ENCODE measurements around the gene PDZD2. TPM values are rescaled to one million over a fixed set of nuclear protein-coding genes. Genes with fewer than 3 reads are reported as not detected.

PDZD2 gene
- total RNA-seq, 1 donor from 2014 or later, result 42.7 TPM

DNA sequence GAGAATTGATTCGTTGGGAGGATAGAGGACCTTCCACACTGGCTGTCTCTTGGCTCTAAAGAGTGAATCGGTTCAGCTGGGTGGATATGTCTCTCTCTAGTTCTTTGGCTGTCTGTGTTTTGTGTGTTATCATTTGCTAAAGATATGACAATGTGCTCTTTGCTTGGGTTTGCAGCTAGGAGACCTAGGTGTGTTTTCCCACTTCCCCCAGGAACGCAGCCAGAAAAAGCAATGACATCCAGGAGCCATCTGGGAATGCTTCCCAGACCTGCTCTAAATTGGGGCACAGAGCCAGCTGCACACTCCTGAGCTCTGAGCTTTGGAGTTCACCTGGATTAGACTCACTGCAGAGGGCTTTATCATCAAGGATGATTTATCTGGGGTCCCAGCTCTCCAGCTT lies 12.8 kb upstream of the PDZD2 start:
- Histone ChIP-seq H3K27ac (no peak overlapping the region), H3K36me3 (no peaks in the 10 kb centered on the region), H3K9me3 (no peaks in the 10 kb centered on the region), H3K4me3 (no peak overlapping the region), H3K27me3 (no peaks in the 10 kb centered on the region), H3K4me1 (no peaks in the 10 kb centered on the region)
- intact Hi-C loops (cut with DNase I), result no loop called here
- DNase-seq (ENCODE audit: extremely low spot score in 2 of 2), result no peak
- TF ChIP-seq, protein P1, sequence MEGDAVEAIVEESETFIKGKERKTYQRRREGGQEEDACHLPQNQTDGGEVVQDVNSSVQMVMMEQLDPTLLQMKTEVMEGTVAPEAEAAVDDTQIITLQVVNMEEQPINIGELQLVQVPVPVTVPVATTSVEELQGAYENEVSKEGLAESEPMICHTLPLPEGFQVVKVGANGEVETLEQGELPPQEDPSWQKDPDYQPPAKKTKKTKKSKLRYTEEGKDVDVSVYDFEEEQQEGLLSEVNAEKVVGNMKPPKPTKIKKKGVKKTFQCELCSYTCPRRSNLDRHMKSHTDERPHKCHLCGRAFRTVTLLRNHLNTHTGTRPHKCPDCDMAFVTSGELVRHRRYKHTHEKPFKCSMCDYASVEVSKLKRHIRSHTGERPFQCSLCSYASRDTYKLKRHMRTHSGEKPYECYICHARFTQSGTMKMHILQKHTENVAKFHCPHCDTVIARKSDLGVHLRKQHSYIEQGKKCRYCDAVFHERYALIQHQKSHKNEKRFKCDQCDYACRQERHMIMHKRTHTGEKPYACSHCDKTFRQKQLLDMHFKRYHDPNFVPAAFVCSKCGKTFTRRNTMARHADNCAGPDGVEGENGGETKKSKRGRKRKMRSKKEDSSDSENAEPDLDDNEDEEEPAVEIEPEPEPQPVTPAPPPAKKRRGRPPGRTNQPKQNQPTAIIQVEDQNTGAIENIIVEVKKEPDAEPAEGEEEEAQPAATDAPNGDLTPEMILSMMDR (IDR thresholded peaks at IDR 0.05), result no peak
- TF ChIP-seq POLR2AphosphoS5 (IDR thresholded peaks at IDR 0.05; ENCODE audit: insufficient read depth in 1 of 2, low read depth in 1 of 2) (no peak), POLR2A (IDR thresholded peaks at IDR 0.05) (no peak)

DNA sequence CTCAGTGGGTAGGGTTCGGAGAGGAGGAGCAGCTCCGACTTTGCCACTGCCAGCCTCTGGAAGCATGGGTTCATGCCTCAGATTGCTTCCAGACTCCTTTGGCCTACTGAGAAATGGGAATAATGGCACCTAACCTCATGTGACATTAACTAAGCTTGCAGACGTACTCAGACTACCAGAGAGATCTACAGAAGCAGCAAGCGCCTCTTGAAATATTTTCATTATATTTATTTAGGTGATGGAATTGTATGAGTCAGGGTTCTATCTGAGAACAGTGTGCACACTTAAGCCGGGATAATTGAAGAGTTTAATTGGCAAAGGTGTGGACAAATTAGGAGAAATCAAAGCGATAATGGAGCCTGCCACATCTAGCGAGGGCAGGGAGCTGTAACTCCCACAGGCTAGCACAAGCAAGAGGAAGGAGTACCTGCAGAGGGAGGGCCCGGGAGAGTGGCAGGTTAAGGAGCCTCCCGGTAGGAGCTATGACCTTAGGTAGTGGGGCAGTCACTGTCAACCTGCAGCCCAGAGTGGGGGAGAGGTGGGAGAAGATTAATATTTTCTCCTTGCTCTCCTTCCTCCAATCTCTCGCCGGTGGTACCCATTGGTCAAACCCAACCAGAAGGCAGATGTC lies 12.2 kb upstream of the PDZD2 start:
- no peaks in the 10 kb centered on the region for H3K36me3 ChIP-seq
- no peak for DNase-seq (ENCODE audit: extremely low spot score in 2 of 2)
- H3K4me1 ChIP-seq, result no peaks in the 10 kb centered on the region
- intact Hi-C loops (cut with DNase I), result no loop called here
- H3K27me3 ChIP-seq, result no peaks in the 10 kb centered on the region
- no peaks in the 10 kb centered on the region for H3K9me3 ChIP-seq
- H3K4me3 ChIP-seq, result no peak overlapping the region
- no peak for TF ChIP-seq POLR2AphosphoS5 (IDR thresholded peaks at IDR 0.05; ENCODE audit: insufficient read depth in 1 of 2, low read depth in 1 of 2)
- TF ChIP-seq, protein P1 (IDR thresholded peaks at IDR 0.05), result no peak
- no peak for TF ChIP-seq POLR2A (IDR thresholded peaks at IDR 0.05)
- no peak overlapping the region for H3K27ac ChIP-seq

DNA sequence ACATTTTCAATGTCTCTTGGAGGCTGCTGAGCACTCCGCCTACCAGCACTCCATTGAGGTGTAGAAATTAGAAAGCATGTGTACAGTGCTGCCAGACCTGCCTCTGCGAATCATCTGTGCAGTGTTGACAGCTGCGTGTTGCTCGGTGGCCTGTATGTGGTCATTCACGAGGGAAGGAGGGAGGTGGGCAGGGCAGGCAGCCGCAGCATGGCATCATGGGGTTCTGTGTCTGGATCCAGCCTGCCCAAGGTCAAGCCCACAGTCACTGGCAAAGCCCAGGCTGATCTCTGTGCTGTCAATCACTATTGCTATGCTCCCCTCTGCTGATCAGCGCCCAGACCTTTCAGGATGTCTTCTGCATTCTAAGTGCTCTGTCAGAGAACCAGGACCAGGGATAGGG lies 8.0 kb upstream of the PDZD2 start:
- H3K4me3 ChIP-seq, result no peak overlapping the region
- no peaks in the 10 kb centered on the region for H3K9me3 ChIP-seq
- no peaks in the 10 kb centered on the region for H3K36me3 ChIP-seq
- H3K27me3 ChIP-seq, result no peaks in the 10 kb centered on the region
- TF ChIP-seq, protein P1 (IDR thresholded peaks at IDR 0.05), result no peak
- no peak for TF ChIP-seq POLR2AphosphoS5 (IDR thresholded peaks at IDR 0.05; ENCODE audit: insufficient read depth in 1 of 2, low read depth in 1 of 2)
- TF ChIP-seq POLR2A (IDR thresholded peaks at IDR 0.05), result no peak
- intact Hi-C loops (cut with DNase I), result no loop called here
- no peaks in the 10 kb centered on the region for H3K4me1 ChIP-seq
- no peak for DNase-seq (ENCODE audit: extremely low spot score in 2 of 2)
- no peak overlapping the region for H3K27ac ChIP-seq

DNA sequence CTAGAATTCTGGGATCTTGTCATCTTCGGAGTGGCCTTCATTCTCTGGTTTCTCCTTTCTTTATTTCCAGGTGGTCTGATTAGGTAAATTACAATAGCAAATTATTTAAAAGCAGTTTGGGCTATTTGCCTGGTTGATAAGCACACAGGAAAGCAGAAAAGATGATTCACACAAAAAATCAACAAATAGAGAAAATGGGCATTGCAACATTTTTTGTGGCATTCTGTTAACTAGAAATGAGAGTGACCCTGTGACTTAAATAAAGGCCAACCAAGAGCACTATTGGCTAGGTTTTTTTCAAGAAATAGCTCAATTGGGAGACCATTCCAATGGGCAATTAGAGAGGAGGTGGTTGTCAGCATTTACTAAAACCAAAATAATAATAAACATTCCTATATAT lies 6.5 kb upstream of the PDZD2 start:
- no peak for DNase-seq (ENCODE audit: extremely low spot score in 2 of 2)
- Histone ChIP-seq H3K27me3 (no peaks in the 10 kb centered on the region), H3K27ac (no peak overlapping the region), H3K4me3 (no peak overlapping the region), H3K4me1 (no peaks in the 10 kb centered on the region), H3K36me3 (no peaks in the 10 kb centered on the region), H3K9me3 (no peaks in the 10 kb centered on the region)
- intact Hi-C loops (cut with DNase I), result no loop called here
- TF ChIP-seq POLR2AphosphoS5 (IDR thresholded peaks at IDR 0.05; ENCODE audit: insufficient read depth in 1 of 2, low read depth in 1 of 2) (no peak), POLR2A (IDR thresholded peaks at IDR 0.05) (no peak)
- TF ChIP-seq, protein P1 (IDR thresholded peaks at IDR 0.05), result no peak

DNA sequence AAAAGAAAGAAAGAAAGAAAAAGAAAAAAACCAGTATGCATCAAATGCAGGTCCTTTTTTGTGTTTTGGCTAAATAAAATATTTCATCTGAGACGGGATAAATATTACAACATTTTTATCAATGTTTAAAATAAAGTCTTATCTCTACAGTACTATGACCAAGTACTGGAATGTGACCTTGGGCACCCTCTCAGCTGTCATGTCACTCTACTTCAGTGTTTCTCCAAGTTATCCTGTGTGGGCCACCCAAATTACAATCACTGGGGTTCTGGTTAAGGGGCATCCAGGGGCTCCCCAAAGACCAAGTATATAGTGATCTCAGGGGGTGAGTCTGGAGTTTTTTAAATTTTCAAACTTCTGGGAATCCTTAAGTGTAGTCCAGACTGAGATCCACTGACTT lies 3.5 kb upstream of the PDZD2 start:
- DNase-seq (ENCODE audit: extremely low spot score in 2 of 2), result no peak
- H3K27ac ChIP-seq, result no peak overlapping the region
- no peaks in the 10 kb centered on the region for H3K36me3 ChIP-seq
- intact Hi-C loops (cut with DNase I), result no loop called here
- no peaks in the 10 kb centered on the region for H3K9me3 ChIP-seq
- no peak overlapping the region for H3K4me3 ChIP-seq
- H3K27me3 ChIP-seq, result no peaks in the 10 kb centered on the region
- no peak for TF ChIP-seq POLR2AphosphoS5 (IDR thresholded peaks at IDR 0.05; ENCODE audit: insufficient read depth in 1 of 2, low read depth in 1 of 2)
- TF ChIP-seq POLR2A (IDR thresholded peaks at IDR 0.05), result no peak
- TF ChIP-seq, protein P1 (IDR thresholded peaks at IDR 0.05), result no peak
- peaks cover 18% of the 10 kb centered on the region for H3K4me1 ChIP-seq

All from vagina (tissue), 2 donors.